ENCODE results near the gene OXA1L.

- TF ChIP-seq CTCF (IDR thresholded peaks at IDR 0.05; ENCODE audit: low read length) (no peak), EZH2 (optimal IDR thresholded peaks at IDR 0.05; ENCODE audit: low read depth, low read length) (no peak)
Measured at GRCh38 chr14:22778084-22778483, 11.6 kb downstream of the OXA1L start.

All from MM.1S (cell line).